ENCODE data around the gene DOCK7. TPM values are rescaled to one million over a fixed set of nuclear protein-coding genes. Genes with fewer than 3 reads are reported as not detected.
"Not testable (repeated sequence)": the region's sequence is repeated elsewhere in the genome, so short reads cannot be mapped to it uniquely, and the experiment has no call there.

The DOCK7 gene
- total RNA-seq, 1 experiment from 2014 or later: 46.9 TPM

GRCh38 chr1:62706985-62707743 lies 19.0 kb upstream of the DOCK7 start:
- no peak for TF ChIP-seq CTCF (IDR thresholded peaks at IDR 0.05; ENCODE audit: unreplicated experiment)
- H3K4me3 Mint-ChIP-seq (ENCODE audit: unreplicated experiment): no peak overlapping the region
- CTCF ChIA-PET: interaction anchor here (0.6 kb wide), 1 partner anchor 673 kb away, joined by 3 read pairs; no protein-coding TSS in a partner anchor
- H3K36me3 Mint-ChIP-seq (ENCODE audit: insufficient read depth, unreplicated experiment): no peaks in the 10 kb centered on the region
- no peaks in the 10 kb centered on the region for H3K4me1 Mint-ChIP-seq (ENCODE audit: insufficient read depth, unreplicated experiment)
- BruUV-seq (replicated peaks): no TSS peak
- no peaks in the 10 kb centered on the region for H3K27me3 Mint-ChIP-seq (ENCODE audit: insufficient read depth, unreplicated experiment)
- intact Hi-C loops (cut with micrococcal nuclease): no loop called here
- H3K27ac Mint-ChIP-seq (ENCODE audit: low read depth, unreplicated experiment): no peak overlapping the region
- POLR2A ChIA-PET: no interaction called here
- no peaks in the 10 kb centered on the region for H3K9me3 Mint-ChIP-seq (ENCODE audit: unreplicated experiment)
- DNase-seq (ENCODE audit: unreplicated experiment): no peak

- H3K9me3 Mint-ChIP-seq (ENCODE audit: unreplicated experiment); H3K27me3 Mint-ChIP-seq (ENCODE audit: insufficient read depth, unreplicated experiment); H3K4me1 Mint-ChIP-seq (ENCODE audit: insufficient read depth, unreplicated experiment); H3K36me3 Mint-ChIP-seq (ENCODE audit: insufficient read depth, unreplicated experiment); BruUV-seq (replicated peaks); H3K4me3 Mint-ChIP-seq (ENCODE audit: unreplicated experiment); DNase-seq (ENCODE audit: unreplicated experiment); H3K27ac Mint-ChIP-seq (ENCODE audit: low read depth, unreplicated experiment); intact Hi-C loops (cut with micrococcal nuclease): not testable (repeated sequence)
- CTCF ChIA-PET: interaction anchor here (0.6 kb wide), 1 partner anchor 190 kb away, joined by 3 read pairs; no protein-coding TSS in a partner anchor
- POLR2A ChIA-PET: interaction anchor here (0.9 to 1.0 kb wide), 2 partner anchors 14 to 22 kb away, joined by 3 read pairs; no protein-coding TSS in a partner anchor
Observed at GRCh38 chr1:62698161-62698560, 10.0 kb upstream of the DOCK7 start.

GRCh38 chr1:62694479-62694878 lies 6.3 kb upstream of the DOCK7 start:
- H3K27me3 Mint-ChIP-seq (ENCODE audit: insufficient read depth, unreplicated experiment); intact Hi-C loops (cut with micrococcal nuclease); POLR2A ChIA-PET; H3K27ac Mint-ChIP-seq (ENCODE audit: low read depth, unreplicated experiment); H3K36me3 Mint-ChIP-seq (ENCODE audit: insufficient read depth, unreplicated experiment); H3K4me3 Mint-ChIP-seq (ENCODE audit: unreplicated experiment); DNase-seq (ENCODE audit: unreplicated experiment); BruUV-seq (replicated peaks); H3K9me3 Mint-ChIP-seq (ENCODE audit: unreplicated experiment): not testable (repeated sequence)
- CTCF ChIA-PET: interaction anchor here (0.6 to 1.4 kb wide), 2 partner anchors 51 to 186 kb away, joined by 3 to 4 read pairs; no protein-coding TSS in a partner anchor
- H3K4me1 Mint-ChIP-seq (ENCODE audit: insufficient read depth, unreplicated experiment): peaks cover 16% of the 10 kb centered on the region

GRCh38 chr1:62693123-62693522 lies 4.9 kb upstream of the DOCK7 start:
- TF ChIP-seq CTCF (IDR thresholded peaks at IDR 0.05; ENCODE audit: unreplicated experiment): no peak

More at GRCh38 chr1:62693123-62693522, 4.9 kb upstream of the DOCK7 start:
- intact Hi-C loops (cut with micrococcal nuclease): no loop called here
- H3K4me3 Mint-ChIP-seq (ENCODE audit: unreplicated experiment): no peak overlapping the region
- ChIA-PET CTCF (interaction anchor here (0.7 to 2.0 kb wide), 2 partner anchors 54 to 505 kb away, joined by 3 to 4 read pairs; no protein-coding TSS in a partner anchor), POLR2A (no interaction called here)
- BruUV-seq (replicated peaks): no TSS peak
- H3K36me3 Mint-ChIP-seq (ENCODE audit: insufficient read depth, unreplicated experiment): no peaks in the 10 kb centered on the region
- no peak for DNase-seq (ENCODE audit: unreplicated experiment)
- H3K27me3 Mint-ChIP-seq (ENCODE audit: insufficient read depth, unreplicated experiment): no peaks in the 10 kb centered on the region
- no peaks in the 10 kb centered on the region for H3K9me3 Mint-ChIP-seq (ENCODE audit: unreplicated experiment)
- H3K27ac Mint-ChIP-seq (ENCODE audit: low read depth, unreplicated experiment): no peak overlapping the region
- H3K4me1 Mint-ChIP-seq (ENCODE audit: insufficient read depth, unreplicated experiment): peaks cover 21% of the 10 kb centered on the region
